C4-2B (cell line): ENCODE results near the gene WFDC1.

Experiments used
- ZFX ChIP-seq: fragments of 450-650 bp; IDR thresholded peaks from 2 replicates; pipeline ENCODE4 v1.6.1; 2017
- TF ChIP-seq, protein P1 (sequence below): fragments of 450-650 bp; conservative IDR thresholded peaks from 2 replicates; pipeline ENCODE4 v1.5.1; 2017; ENCODE audit warnings: mild to moderate bottlenecking

DNA sequence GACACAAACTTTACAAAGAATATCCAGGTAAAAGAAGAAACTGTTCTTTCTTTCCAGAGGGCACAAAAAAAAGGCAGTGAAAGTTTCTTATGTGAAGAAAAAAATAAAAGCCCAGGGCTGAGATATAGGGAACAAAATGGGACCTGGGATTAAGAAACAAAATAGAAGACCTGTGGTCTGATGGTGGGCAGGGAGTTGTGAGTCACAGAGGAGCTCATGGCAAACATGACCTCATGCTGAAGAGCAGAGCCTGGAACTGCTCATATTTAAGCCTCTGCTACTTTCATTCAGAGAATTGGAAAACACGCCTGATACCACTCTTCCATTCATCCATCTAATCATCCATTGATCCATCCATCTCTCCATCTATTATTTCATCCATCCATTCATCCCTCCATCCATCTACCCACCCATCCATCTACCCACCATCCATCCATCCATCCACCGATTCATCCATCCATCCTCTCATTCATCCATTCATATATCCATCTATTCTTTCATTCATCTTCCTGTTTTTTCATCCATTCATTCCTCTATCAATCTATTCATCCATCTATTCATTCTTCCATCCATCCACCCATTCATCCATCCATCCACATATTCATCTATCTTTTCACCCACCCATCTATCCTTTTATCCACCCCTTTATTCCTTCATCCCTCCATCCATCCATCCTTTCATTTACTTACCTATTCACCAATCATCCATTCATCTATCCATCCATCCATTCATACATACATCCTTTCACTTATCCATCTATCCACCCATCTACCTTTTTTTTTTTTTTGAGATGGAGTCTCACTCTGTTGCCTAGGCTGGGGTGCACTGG, 30.0 kb downstream of the WFDC1 start:
- TF ChIP-seq, protein P1, sequence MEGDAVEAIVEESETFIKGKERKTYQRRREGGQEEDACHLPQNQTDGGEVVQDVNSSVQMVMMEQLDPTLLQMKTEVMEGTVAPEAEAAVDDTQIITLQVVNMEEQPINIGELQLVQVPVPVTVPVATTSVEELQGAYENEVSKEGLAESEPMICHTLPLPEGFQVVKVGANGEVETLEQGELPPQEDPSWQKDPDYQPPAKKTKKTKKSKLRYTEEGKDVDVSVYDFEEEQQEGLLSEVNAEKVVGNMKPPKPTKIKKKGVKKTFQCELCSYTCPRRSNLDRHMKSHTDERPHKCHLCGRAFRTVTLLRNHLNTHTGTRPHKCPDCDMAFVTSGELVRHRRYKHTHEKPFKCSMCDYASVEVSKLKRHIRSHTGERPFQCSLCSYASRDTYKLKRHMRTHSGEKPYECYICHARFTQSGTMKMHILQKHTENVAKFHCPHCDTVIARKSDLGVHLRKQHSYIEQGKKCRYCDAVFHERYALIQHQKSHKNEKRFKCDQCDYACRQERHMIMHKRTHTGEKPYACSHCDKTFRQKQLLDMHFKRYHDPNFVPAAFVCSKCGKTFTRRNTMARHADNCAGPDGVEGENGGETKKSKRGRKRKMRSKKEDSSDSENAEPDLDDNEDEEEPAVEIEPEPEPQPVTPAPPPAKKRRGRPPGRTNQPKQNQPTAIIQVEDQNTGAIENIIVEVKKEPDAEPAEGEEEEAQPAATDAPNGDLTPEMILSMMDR: no peak
- TF ChIP-seq ZFX: no peak
